Keratinocyte (primary cell): ENCODE measurements around the gene LILRB5.

Source experiments
- EZH2 ChIP-seq: IDR thresholded peaks from one replicate; pipeline ENCODE4 v1.6.1; 2012; ENCODE audit warnings: inconsistent platforms, mild to moderate bottlenecking, low read length, moderate library complexity
- TF ChIP-seq, protein P1 (sequence below), 3 experiments: IDR thresholded peaks in 1 of 3; conservative IDR thresholded peaks in 1 of 3; optimal IDR thresholded peaks in 1 of 3; 2 replicates in 2 of 3; 3 replicates in 1 of 3; pipeline versions ENCODE3 to v1.5.1; 2011; ENCODE audit warnings: low read length in 3 of 3, mild to moderate bottlenecking in 3 of 3, moderate library complexity in 2 of 3, control low read depth in 1 of 3, inconsistent platforms in 1 of 3; ENCODE audit not compliant: insufficient read depth in 2 of 3; ENCODE audit errors: extremely low read depth in 1 of 3

- no peak for TF ChIP-seq EZH2
- TF ChIP-seq, protein P1, sequence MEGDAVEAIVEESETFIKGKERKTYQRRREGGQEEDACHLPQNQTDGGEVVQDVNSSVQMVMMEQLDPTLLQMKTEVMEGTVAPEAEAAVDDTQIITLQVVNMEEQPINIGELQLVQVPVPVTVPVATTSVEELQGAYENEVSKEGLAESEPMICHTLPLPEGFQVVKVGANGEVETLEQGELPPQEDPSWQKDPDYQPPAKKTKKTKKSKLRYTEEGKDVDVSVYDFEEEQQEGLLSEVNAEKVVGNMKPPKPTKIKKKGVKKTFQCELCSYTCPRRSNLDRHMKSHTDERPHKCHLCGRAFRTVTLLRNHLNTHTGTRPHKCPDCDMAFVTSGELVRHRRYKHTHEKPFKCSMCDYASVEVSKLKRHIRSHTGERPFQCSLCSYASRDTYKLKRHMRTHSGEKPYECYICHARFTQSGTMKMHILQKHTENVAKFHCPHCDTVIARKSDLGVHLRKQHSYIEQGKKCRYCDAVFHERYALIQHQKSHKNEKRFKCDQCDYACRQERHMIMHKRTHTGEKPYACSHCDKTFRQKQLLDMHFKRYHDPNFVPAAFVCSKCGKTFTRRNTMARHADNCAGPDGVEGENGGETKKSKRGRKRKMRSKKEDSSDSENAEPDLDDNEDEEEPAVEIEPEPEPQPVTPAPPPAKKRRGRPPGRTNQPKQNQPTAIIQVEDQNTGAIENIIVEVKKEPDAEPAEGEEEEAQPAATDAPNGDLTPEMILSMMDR (optimal IDR thresholded peaks at IDR 0.05 in 1 of 3, IDR thresholded peaks at IDR 0.05 in 1 of 3, conservative IDR thresholded peaks at IDR 0.05 in 1 of 3; ENCODE audit: extremely low read depth in 1 of 3, insufficient read depth in 2 of 3, low read length in 3 of 3) = no peak
Measured at GRCh38 chr19:54208784-54209057, 48.4 kb downstream of the LILRB5 start.
